HL-60 (cell line): Measurements from ENCODE around the gene CCR5AS.

Source experiments
- DNase-seq, 2 experiments: peaks; one replicate each; pipeline ENCODE4 v3.0.0-alpha.2; 2010 to 2020; ENCODE audit warnings: low read depth in 1 of 2, low spot score in 1 of 2
- H3K27ac ChIP-seq: fragments of 250-450 bp; sonication (Bioruptor Pico); replicated peaks from 2 replicates; pipeline ENCODE4 v1.5.1; 2020; ENCODE audit warnings: mild to moderate bottlenecking, moderate library complexity
- H3K27me3 ChIP-seq: fragments of 250-450 bp; sonication (Bioruptor Pico); 2 replicates; pipeline ENCODE4 v1.5.1; 2021; ENCODE audit warnings: mild to moderate bottlenecking, moderate library complexity; ENCODE audit not compliant: insufficient read depth, poor library complexity, severe bottlenecking
- H3K4me3 ChIP-seq: replicated peaks from 2 replicates; pipeline ENCODE4 v1.5.1; 2011; ENCODE audit warnings: mild to moderate bottlenecking, control low read depth, low read length; ENCODE audit not compliant: insufficient read depth
- GABPA ChIP-seq: IDR thresholded peaks from 2 replicates; pipeline ENCODE4 v1.6.1; 2012; ENCODE audit warnings: low read depth
- POLR2AphosphoS5 ChIP-seq: IDR thresholded peaks from 2 replicates; pipeline ENCODE4 v1.6.1; 2012; ENCODE audit warnings: low read depth
- SPI1 ChIP-seq: IDR thresholded peaks from 2 replicates; pipeline ENCODE4 v1.6.1; 2012; ENCODE audit warnings: low read depth, mild to moderate bottlenecking, borderline replicate concordance
- TF ChIP-seq, protein P1 (sequence below): IDR thresholded peaks from 2 replicates; pipeline ENCODE4 v1.6.1; 2012; ENCODE audit warnings: low read depth; ENCODE audit not compliant: insufficient replicate concordance
- TF ChIP-seq, protein P2 (sequence below): IDR thresholded peaks from one replicate; pipeline ENCODE4 v1.5.1; 2011; ENCODE audit warnings: low read length, control low read depth, inconsistent platforms; ENCODE audit not compliant: insufficient read depth

Gene CCR5AS

GRCh38 chr3:46367811-46368210, 39.1 kb downstream of the CCR5AS start:
- no peaks in the 10 kb centered on the region for H3K27me3 ChIP-seq
- no peak overlapping the region for H3K4me3 ChIP-seq
- H3K27ac ChIP-seq, result no peak overlapping the region
- no peak for DNase-seq
- TF ChIP-seq POLR2AphosphoS5 (no peak), SPI1 (no peak), GABPA (no peak)
- TF ChIP-seq, protein P1, sequence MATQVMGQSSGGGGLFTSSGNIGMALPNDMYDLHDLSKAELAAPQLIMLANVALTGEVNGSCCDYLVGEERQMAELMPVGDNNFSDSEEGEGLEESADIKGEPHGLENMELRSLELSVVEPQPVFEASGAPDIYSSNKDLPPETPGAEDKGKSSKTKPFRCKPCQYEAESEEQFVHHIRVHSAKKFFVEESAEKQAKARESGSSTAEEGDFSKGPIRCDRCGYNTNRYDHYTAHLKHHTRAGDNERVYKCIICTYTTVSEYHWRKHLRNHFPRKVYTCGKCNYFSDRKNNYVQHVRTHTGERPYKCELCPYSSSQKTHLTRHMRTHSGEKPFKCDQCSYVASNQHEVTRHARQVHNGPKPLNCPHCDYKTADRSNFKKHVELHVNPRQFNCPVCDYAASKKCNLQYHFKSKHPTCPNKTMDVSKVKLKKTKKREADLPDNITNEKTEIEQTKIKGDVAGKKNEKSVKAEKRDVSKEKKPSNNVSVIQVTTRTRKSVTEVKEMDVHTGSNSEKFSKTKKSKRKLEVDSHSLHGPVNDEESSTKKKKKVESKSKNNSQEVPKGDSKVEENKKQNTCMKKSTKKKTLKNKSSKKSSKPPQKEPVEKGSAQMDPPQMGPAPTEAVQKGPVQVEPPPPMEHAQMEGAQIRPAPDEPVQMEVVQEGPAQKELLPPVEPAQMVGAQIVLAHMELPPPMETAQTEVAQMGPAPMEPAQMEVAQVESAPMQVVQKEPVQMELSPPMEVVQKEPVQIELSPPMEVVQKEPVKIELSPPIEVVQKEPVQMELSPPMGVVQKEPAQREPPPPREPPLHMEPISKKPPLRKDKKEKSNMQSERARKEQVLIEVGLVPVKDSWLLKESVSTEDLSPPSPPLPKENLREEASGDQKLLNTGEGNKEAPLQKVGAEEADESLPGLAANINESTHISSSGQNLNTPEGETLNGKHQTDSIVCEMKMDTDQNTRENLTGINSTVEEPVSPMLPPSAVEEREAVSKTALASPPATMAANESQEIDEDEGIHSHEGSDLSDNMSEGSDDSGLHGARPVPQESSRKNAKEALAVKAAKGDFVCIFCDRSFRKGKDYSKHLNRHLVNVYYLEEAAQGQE, result no peak
- TF ChIP-seq, protein P2, sequence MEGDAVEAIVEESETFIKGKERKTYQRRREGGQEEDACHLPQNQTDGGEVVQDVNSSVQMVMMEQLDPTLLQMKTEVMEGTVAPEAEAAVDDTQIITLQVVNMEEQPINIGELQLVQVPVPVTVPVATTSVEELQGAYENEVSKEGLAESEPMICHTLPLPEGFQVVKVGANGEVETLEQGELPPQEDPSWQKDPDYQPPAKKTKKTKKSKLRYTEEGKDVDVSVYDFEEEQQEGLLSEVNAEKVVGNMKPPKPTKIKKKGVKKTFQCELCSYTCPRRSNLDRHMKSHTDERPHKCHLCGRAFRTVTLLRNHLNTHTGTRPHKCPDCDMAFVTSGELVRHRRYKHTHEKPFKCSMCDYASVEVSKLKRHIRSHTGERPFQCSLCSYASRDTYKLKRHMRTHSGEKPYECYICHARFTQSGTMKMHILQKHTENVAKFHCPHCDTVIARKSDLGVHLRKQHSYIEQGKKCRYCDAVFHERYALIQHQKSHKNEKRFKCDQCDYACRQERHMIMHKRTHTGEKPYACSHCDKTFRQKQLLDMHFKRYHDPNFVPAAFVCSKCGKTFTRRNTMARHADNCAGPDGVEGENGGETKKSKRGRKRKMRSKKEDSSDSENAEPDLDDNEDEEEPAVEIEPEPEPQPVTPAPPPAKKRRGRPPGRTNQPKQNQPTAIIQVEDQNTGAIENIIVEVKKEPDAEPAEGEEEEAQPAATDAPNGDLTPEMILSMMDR, result no peak

DNA sequence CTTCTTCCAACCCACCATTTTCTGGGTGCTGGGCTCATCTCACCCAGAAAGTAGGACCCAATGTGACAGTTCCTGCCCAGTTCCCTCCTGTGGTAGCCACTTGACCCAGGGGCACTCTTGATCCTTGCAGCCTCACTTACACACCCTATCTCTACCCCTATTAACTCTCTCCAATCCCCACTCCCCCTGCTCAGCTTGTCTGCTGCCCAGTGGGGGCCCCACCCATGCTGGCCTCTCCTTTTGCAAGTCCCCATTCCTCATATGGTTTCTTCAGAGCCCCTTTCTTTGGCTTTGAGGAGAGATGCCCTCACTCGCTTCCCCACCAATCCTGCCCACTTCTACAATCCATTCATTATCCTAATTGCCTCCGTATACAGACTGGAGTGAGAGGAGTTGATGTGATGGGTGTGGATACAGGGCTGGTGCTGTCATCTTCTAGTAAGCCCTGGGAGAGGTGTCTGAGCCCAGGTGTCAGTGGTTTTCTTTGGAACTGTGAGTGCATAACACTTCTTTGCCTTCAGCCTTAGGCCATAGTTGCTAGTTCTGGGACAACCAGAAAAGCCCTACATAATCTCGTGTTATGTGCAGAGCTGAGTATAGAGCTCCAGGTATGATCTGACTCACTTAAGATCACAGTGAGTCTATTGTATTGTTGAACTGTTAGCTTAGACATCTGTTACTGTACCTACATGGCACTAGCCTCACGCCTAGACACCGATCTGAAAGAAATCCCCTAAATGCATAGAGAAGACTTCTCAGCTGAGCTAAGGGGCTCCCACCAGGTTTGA, 40.9 kb downstream of the CCR5AS start:
- DNase-seq, result no peak
- Histone ChIP-seq H3K27me3 (no peaks in the 10 kb centered on the region), H3K4me3 (no peak overlapping the region), H3K27ac (no peak overlapping the region)
- TF ChIP-seq, protein P1, result no peak
- TF ChIP-seq GABPA (no peak), SPI1 (no peak), POLR2AphosphoS5 (no peak)
- TF ChIP-seq, protein P2, result no peak

GRCh38 chr3:46365041-46365440, 41.8 kb downstream of the CCR5AS start:
- Histone ChIP-seq H3K27me3 (no peaks in the 10 kb centered on the region), H3K4me3 (no peak overlapping the region), H3K27ac (no peak overlapping the region)
- DNase-seq, result no peak
- TF ChIP-seq SPI1, result no peak
- TF ChIP-seq GABPA, result no peak
- no peak for TF ChIP-seq POLR2AphosphoS5
- TF ChIP-seq, protein P2, result no peak
- TF ChIP-seq, protein P1, result no peak
